GM18858 (cell line): ENCODE data around the gene PTK6.
"Not testable (repeated sequence)": the region's sequence is repeated elsewhere in the genome, so short reads cannot be mapped to it uniquely, and the experiment has no call there.

ENCODE experiments used
- ATAC-seq: cut with Tn5 transposase; IDR thresholded peaks from one replicate; pipeline ENCODE4 v1.9.1; 2021; ENCODE audit not compliant: unreplicated experiment

Gene PTK6

GRCh38 chr20:63483834-63484233, 53.3 kb downstream of the PTK6 start:
- no peak for ATAC-seq

- ATAC-seq, result no peak
Observed at GRCh38 chr20:63482021-63482587, 55.1 kb downstream of the PTK6 start.

DNA sequence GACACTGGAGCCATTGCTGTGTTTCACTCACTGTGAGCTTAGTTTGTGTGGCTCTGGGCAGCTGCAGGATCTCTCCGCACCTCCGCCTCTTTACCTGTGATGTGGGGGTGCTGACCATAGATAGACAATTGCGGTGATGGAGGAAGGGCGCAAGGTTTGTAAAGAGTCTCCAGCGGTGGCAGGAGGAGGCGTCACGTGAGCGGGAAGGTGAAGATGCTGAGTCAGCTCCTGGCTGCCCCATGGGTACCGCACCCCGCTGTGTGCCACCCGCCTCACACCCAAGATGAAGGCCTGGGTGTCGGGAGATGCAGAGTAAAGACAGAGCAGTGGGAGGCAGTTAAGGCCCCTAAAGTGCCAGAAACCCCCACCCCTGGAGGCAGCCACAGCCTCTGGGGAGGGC, 55.7 kb downstream of the PTK6 start:
- ATAC-seq, result no peak

DNA sequence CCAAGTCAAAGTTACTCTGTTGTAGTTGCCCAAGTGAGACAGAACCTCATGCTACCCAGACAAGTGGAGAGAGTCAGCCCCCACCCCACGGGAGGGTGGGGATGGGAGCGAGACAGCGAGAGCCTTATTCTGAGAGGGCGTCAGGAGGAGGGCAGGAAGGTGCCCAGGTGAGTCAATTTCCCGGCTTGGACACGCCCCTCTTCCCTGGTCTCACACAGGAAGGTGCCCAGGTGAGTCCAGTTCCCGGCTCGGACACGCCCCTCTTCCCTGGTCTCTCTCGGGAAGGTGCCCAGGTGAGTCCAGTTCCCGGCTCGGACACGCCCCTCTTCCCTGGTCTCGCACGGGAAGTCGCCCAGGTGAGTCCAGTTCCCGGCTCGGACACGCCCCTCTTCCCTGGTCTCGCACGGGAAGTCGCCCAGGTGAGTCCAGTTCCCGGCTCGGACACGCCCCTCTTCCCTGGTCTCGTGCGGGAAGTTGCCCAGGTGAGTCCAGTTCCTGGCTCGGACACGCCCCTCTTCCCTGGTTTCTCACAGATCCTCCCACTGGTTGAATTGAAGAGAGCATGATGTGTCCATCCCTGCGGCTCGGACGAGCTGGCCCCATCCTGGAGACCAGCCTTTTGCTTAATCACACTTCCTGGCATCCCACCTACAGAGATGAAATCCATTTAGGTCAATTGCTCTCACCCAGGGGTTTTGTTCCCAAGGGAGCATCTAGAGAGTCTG, 57.3 kb downstream of the PTK6 start:
- ATAC-seq, result not testable (repeated sequence)

GRCh38 chr20:63478346-63479302, 58.6 kb downstream of the PTK6 start:
- ATAC-seq, result no peak
